ENCODE data around the gene PACS1. TPM values are rescaled to one million over a fixed set of nuclear protein-coding genes. Genes with fewer than 3 reads are reported as not detected.
A peak's percentile ranks its signal among the peaks of the same experiment; 100 is the strongest.
"Not testable (repeated sequence)": the region's sequence is repeated elsewhere in the genome, so short reads cannot be mapped to it uniquely, and the experiment has no call there.

PACS1 gene
- total RNA-seq, 1 experiment from 2014 or later = 9.0 TPM

GRCh38 chr11:66090288-66090687 is 20.2 kb downstream of the PACS1 start:
- in situ Hi-C loops (cut with HindIII; ENCODE audit: low pct_unique_long_range_greater_than_20kb, low sequenced_read_pairs) = no loop called here
- DNase-seq (ENCODE audit: low read depth, low spot score) = no peak

GRCh38 chr11:66092125-66092524 is 22.1 kb downstream of the PACS1 start:
- in situ Hi-C loops (cut with HindIII; ENCODE audit: low pct_unique_long_range_greater_than_20kb, low sequenced_read_pairs) = not testable (repeated sequence)

GRCh38 chr11:66099746-66100145 is 29.7 kb downstream of the PACS1 start:
- in situ Hi-C loops (cut with HindIII; ENCODE audit: low pct_unique_long_range_greater_than_20kb, low sequenced_read_pairs) = not testable (repeated sequence)

More at GRCh38 chr11:66092125-66092524, 22.1 kb downstream of the PACS1 start:
- not testable (repeated sequence) for DNase-seq (ENCODE audit: low read depth, low spot score)

GRCh38 chr11:66100272-66101065 is 30.4 kb downstream of the PACS1 start:
- in situ Hi-C loops (cut with HindIII; ENCODE audit: low pct_unique_long_range_greater_than_20kb, low sequenced_read_pairs) = no loop called here
- peak; percentile 36 for DNase-seq (ENCODE audit: low read depth, low spot score)

More at GRCh38 chr11:66099746-66100145, 29.7 kb downstream of the PACS1 start:
- DNase-seq (ENCODE audit: low read depth, low spot score) = not testable (repeated sequence)

GRCh38 chr11:66101066-66101464 is 31.0 kb downstream of the PACS1 start:
- in situ Hi-C loops (cut with HindIII; ENCODE audit: low pct_unique_long_range_greater_than_20kb, low sequenced_read_pairs) = no loop called here
- DNase-seq (ENCODE audit: low read depth, low spot score) = no peak

GRCh38 chr11:66104057-66104638 is 34.1 kb downstream of the PACS1 start:
- no peak for DNase-seq (ENCODE audit: low read depth, low spot score)
- in situ Hi-C loops (cut with HindIII; ENCODE audit: low pct_unique_long_range_greater_than_20kb, low sequenced_read_pairs) = no loop called here

- in situ Hi-C loops (cut with HindIII; ENCODE audit: low pct_unique_long_range_greater_than_20kb, low sequenced_read_pairs) = no loop called here
- DNase-seq (ENCODE audit: low read depth, low spot score) = no peak
These were observed 36.9 kb downstream of the PACS1 start for GRCh38 chr11:66106786-66107599.

- in situ Hi-C loops (cut with HindIII; ENCODE audit: low pct_unique_long_range_greater_than_20kb, low sequenced_read_pairs) = no loop called here
- DNase-seq (ENCODE audit: low read depth, low spot score) = no peak
These were observed 37.8 kb downstream of the PACS1 start for GRCh38 chr11:66107600-66108510.

GRCh38 chr11:66109294-66109693 is 39.2 kb downstream of the PACS1 start:
- in situ Hi-C loops (cut with HindIII; ENCODE audit: low pct_unique_long_range_greater_than_20kb, low sequenced_read_pairs) = no loop called here
- no peak for DNase-seq (ENCODE audit: low read depth, low spot score)

- no peak for DNase-seq (ENCODE audit: low read depth, low spot score)
- in situ Hi-C loops (cut with HindIII; ENCODE audit: low pct_unique_long_range_greater_than_20kb, low sequenced_read_pairs) = no loop called here
These were observed 41.1 kb downstream of the PACS1 start for GRCh38 chr11:66111158-66111557.

- in situ Hi-C loops (cut with HindIII; ENCODE audit: low pct_unique_long_range_greater_than_20kb, low sequenced_read_pairs) = no loop called here
- DNase-seq (ENCODE audit: low read depth, low spot score) = peak; percentile 7
These were observed 42.0 kb downstream of the PACS1 start for GRCh38 chr11:66112041-66112491.

- peak; percentile 73 for DNase-seq (ENCODE audit: low read depth, low spot score)
These were observed 42.8 kb downstream of the PACS1 start for GRCh38 chr11:66112601-66113499.

GRCh38 chr11:66114957-66115356 is 44.9 kb downstream of the PACS1 start:
- in situ Hi-C loops (cut with HindIII; ENCODE audit: low pct_unique_long_range_greater_than_20kb, low sequenced_read_pairs); DNase-seq (ENCODE audit: low read depth, low spot score): not testable (repeated sequence)

More at GRCh38 chr11:66112601-66113499, 42.8 kb downstream of the PACS1 start:
- in situ Hi-C loops (cut with HindIII; ENCODE audit: low pct_unique_long_range_greater_than_20kb, low sequenced_read_pairs) = no loop called here

- in situ Hi-C loops (cut with HindIII; ENCODE audit: low pct_unique_long_range_greater_than_20kb, low sequenced_read_pairs) = no loop called here
- DNase-seq (ENCODE audit: low read depth, low spot score) = no peak
These were observed 45.7 kb downstream of the PACS1 start for GRCh38 chr11:66115638-66116301.

GRCh38 chr11:66116576-66117361 is 46.7 kb downstream of the PACS1 start:
- no peak for DNase-seq (ENCODE audit: low read depth, low spot score)
- in situ Hi-C loops (cut with HindIII; ENCODE audit: low pct_unique_long_range_greater_than_20kb, low sequenced_read_pairs) = no loop called here
